Measurements from ENCODE around the gene LILRA6.

DNA sequence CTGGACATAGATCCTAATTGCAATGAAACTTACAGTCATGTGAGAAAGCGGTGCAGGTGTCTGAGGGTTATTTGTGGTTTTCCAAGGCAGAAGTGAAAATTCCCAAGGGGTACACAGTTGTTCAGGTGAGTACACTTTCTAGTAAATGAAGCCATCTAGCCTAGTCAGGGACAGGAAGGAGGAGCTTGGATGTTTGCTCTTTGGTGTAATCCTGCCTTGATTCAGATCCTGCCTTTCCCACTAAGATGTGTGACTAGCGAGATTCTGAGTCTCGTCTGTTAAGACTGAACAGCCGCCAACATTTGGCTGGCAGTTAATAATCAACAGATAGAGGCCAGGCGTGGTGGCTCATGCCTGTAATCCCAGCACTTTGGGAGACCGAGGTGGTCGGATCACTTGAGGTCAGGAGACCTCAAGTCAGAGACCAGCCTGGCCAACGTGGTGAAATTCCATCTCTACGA, 39.4 kb downstream of the LILRA6 start:
- TF ChIP-seq, protein P1, sequence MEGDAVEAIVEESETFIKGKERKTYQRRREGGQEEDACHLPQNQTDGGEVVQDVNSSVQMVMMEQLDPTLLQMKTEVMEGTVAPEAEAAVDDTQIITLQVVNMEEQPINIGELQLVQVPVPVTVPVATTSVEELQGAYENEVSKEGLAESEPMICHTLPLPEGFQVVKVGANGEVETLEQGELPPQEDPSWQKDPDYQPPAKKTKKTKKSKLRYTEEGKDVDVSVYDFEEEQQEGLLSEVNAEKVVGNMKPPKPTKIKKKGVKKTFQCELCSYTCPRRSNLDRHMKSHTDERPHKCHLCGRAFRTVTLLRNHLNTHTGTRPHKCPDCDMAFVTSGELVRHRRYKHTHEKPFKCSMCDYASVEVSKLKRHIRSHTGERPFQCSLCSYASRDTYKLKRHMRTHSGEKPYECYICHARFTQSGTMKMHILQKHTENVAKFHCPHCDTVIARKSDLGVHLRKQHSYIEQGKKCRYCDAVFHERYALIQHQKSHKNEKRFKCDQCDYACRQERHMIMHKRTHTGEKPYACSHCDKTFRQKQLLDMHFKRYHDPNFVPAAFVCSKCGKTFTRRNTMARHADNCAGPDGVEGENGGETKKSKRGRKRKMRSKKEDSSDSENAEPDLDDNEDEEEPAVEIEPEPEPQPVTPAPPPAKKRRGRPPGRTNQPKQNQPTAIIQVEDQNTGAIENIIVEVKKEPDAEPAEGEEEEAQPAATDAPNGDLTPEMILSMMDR (IDR thresholded peaks at IDR 0.05; ENCODE audit: insufficient read depth, low read length, poor library complexity, severe bottlenecking), result no peak
- TF ChIP-seq EZH2phosphoT487 (conservative IDR thresholded peaks at IDR 0.05; ENCODE audit: low read length), result no peak
